HepG2 (cell line): ENCODE data around the gene NRSN2. TPM values are rescaled to one million over a fixed set of nuclear protein-coding genes. Genes with fewer than 3 reads are reported as not detected.
A peak's percentile ranks its signal among the peaks of the same experiment; 100 is the strongest.

Experiments
- ATF6 ChIP-seq: sonication (generic); formaldehyde crosslinking; conservative IDR thresholded peaks from 2 replicates; pipeline ENCODE4 v1.4.0; 2020; ENCODE audit warnings: missing genetic modification reagents
- BORCS8-MEF2B ChIP-seq: sonication (generic); formaldehyde crosslinking; IDR thresholded peaks from 2 replicates; pipeline ENCODE4 v1.8.0; 2022; ENCODE audit warnings: mild to moderate bottlenecking, missing genetic modification reagents
- CSRNP1 ChIP-seq: sonication (generic); formaldehyde crosslinking; IDR thresholded peaks from 2 replicates; pipeline ENCODE4 v1.8.1; 2023; ENCODE audit warnings: mild to moderate bottlenecking, missing genetic modification reagents
- ELK4 ChIP-seq: sonication (generic); formaldehyde crosslinking; IDR thresholded peaks from 2 replicates; pipeline ENCODE4 v1.9.0; 2021; ENCODE audit warnings: missing genetic modification reagents, borderline replicate concordance
- FOXA3 ChIP-seq: IDR thresholded peaks from 2 replicates; pipeline ENCODE4 v1.6.1; 2016; ENCODE audit warnings: missing genetic modification reagents, missing compliant biosample characterization
- NONO ChIP-seq, 2 experiments: fragments of 450-650 bp in 1 of 2; sonication (generic) in 1 of 2; formaldehyde crosslinking in 1 of 2; IDR thresholded peaks in 1 of 2; conservative IDR thresholded peaks in 1 of 2; 2 replicates each; pipeline versions ENCODE4 v1.6.1 to v1.8.0; 2017 to 2022; ENCODE audit warnings: mild to moderate bottlenecking in 1 of 2, missing genetic modification reagents in 1 of 2, moderate library complexity in 1 of 2
- RARA ChIP-seq: IDR thresholded peaks from 2 replicates; pipeline ENCODE4 v1.6.1; 2016; ENCODE audit warnings: missing genetic modification reagents, missing compliant biosample characterization
- RFX1 ChIP-seq: fragments of 450-650 bp; IDR thresholded peaks from 2 replicates; pipeline ENCODE4 v1.6.1; 2017
- THAP9 ChIP-seq: sonication (generic); formaldehyde crosslinking; IDR thresholded peaks from 2 replicates; pipeline ENCODE4; 2020; ENCODE audit warnings: missing genetic modification reagents, mild to moderate bottlenecking, borderline replicate concordance
- TP53 ChIP-seq: sonication (generic); formaldehyde crosslinking; conservative IDR thresholded peaks from 2 replicates; pipeline ENCODE4 v1.4.0; 2020; ENCODE audit warnings: missing genetic modification reagents
- ZNF263 ChIP-seq: sonication (generic); formaldehyde crosslinking; IDR thresholded peaks from 2 replicates; pipeline ENCODE4 v1.4.0; 2020; ENCODE audit warnings: missing genetic modification reagents
- ZNF512 ChIP-seq: sonication (generic); formaldehyde crosslinking; IDR thresholded peaks from 2 replicates; pipeline ENCODE4 v1.4.0; 2020; ENCODE audit warnings: mild to moderate bottlenecking, missing genetic modification reagents
- ZNF550 ChIP-seq: sonication (generic); formaldehyde crosslinking; IDR thresholded peaks from 2 replicates; pipeline ENCODE4 v1.4.0; 2020; ENCODE audit warnings: mild to moderate bottlenecking, missing genetic modification reagents, borderline replicate concordance
- ZNF672 ChIP-seq: sonication (generic); formaldehyde crosslinking; IDR thresholded peaks from 2 replicates; pipeline ENCODE4 v1.8.1; 2022; ENCODE audit warnings: missing genetic modification reagents
- ZNF746 ChIP-seq: sonication (generic); formaldehyde crosslinking; IDR thresholded peaks from 2 replicates; pipeline ENCODE4 v1.8.0; 2022; ENCODE audit warnings: mild to moderate bottlenecking, missing genetic modification reagents
- ZNF75D ChIP-seq: sonication (generic); formaldehyde crosslinking; IDR thresholded peaks from 2 replicates; pipeline ENCODE4 v1.8.1; 2023; ENCODE audit warnings: missing genetic modification reagents, mild to moderate bottlenecking, borderline replicate concordance
- ZSCAN31 ChIP-seq: sonication (generic); formaldehyde crosslinking; IDR thresholded peaks from 2 replicates; pipeline ENCODE4 v1.5.0; 2020; ENCODE audit warnings: low read depth, mild to moderate bottlenecking, missing genetic modification reagents
- polyA plus RNA-seq, 8 experiments: library from polyadenylated mRNA; depleted of rRNA in 3 of 8; stranded (reverse) in 7 of 8; unstranded in 1 of 8; fragments of >200 nt; fragmentation: Illumina TruSeq in 4 of 8; extraction: Trizol in 4 of 8; gene quantifications; 2 replicates each; pipeline versions ENCODE4 v1.2.1 to v1.2.3, GENCODE V29; 2011 to 2016; ENCODE audit warnings: low read depth in 4 of 8, missing spikeins in 1 of 8, mixed read lengths in 1 of 8; ENCODE audit not compliant: insufficient read depth in 1 of 8
- total RNA-seq, 5 experiments: library from RNA; depleted of rRNA; stranded (reverse); fragments of >200 nt; fragmentation: Illumina TruSeq; extraction: Trizol; gene quantifications; 2 replicates each; pipeline ENCODE4 v1.2.3, GENCODE V29; 2016; ENCODE audit warnings: low read depth in 1 of 5

Gene NRSN2
- total and polyA plus RNA-seq, 2 of the 13 experiments (the other 11 are each of a cell fraction or from before 2014, with no cell fraction given) = 32.3 to 49.4 TPM

- TF ChIP-seq CSRNP1 (no peak; the same call in 1 of the 2 replicates), ELK4 (no peak), ZNF672 (CRISPR knock-in tag) (no peak), RFX1 (no peak), ZNF746 (no peak), THAP9 (CRISPR knock-in tag) (peak; percentile 16; the same call in 1 of the 2 replicates), ATF6 (0 out of 2 replicates have a peak, but pooled peaks have one; percentile 8), ZNF263 (CRISPR knock-in tag) (0 out of 2 replicates have a peak, but pooled peaks have one; percentile 54), FOXA3 (CRISPR knock-in tag) (no peak), ZNF512 (CRISPR knock-in tag) (no peak), BORCS8-MEF2B (no peak; the same call in 1 of the 2 replicates), NONO (IDR thresholded peaks at IDR 0.05) (no peak), NONO (CRISPR knock-in tag; conservative IDR thresholded peaks at IDR 0.05) (peak; percentile 6; the same call in 1 of the 2 replicates), RARA (CRISPR knock-in tag) (no peak), ZSCAN31 (CRISPR knock-in tag) (no peak), TP53 (CRISPR knock-in tag) (no peak), ZNF550 (CRISPR knock-in tag) (no peak), ZNF75D (CRISPR knock-in tag) (no peak)
These were observed 16.4 kb upstream of the NRSN2 start (continued) for GRCh38 chr20:330233-331149.
